ENCODE data around the gene PAK5. TPM values are rescaled to one million over a fixed set of nuclear protein-coding genes. Genes with fewer than 3 reads are reported as not detected.

The PAK5 gene
- total and polyA plus RNA-seq, 9 of the 15 experiments (the other 6 are each of a cell fraction or from before 2014, with no cell fraction given) = not detected

DNA sequence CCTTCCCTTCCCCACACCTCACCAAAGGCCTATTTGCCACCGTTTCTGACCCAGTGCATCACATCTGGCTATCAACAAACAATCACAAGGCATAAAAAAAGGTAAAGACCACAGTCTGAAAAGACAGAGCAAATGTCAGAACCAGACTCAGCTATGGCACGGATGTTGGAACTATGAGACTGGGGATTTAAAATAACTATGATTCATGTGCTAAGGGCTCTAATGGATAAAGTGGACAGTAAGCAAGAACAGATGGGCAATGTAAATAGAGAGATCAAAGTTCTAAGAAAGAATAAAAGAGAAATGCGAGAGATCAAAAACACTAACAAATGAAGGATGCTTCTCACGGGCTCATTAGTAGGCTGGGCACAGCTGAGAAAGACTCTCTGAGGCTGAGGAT lies 225.0 kb downstream of the PAK5 start:
- no peaks in the 10 kb centered on the region for H3K27me3 ChIP-seq (ENCODE audit: control insufficient read depth in 2 of 2, insufficient read depth in 2 of 2, low read length in 2 of 2)
- no peaks in the 10 kb centered on the region for H3K79me2 ChIP-seq (ENCODE audit: control insufficient read depth, insufficient read depth, low read length)
- H3K4me2 ChIP-seq (ENCODE audit: insufficient read depth, low read length) = no peak overlapping the region
- H4K20me1 ChIP-seq (replicated peaks; ENCODE audit: control insufficient read depth, insufficient read depth, low read length) = no peaks in the 10 kb centered on the region
- no peak overlapping the region for H3K4me3 ChIP-seq
- no peaks in the 10 kb centered on the region for H3K9me3 ChIP-seq (replicated peaks; ENCODE audit: control insufficient read depth, insufficient read depth, low read depth, low read length)
- no peak overlapping the region for H3K27ac ChIP-seq (ENCODE audit: extremely low read depth, low read depth, low read length)
- FAIRE-seq (no peak), ATAC-seq (no peak), DNase-seq (ENCODE audit: extremely low read depth in 1 of 4, low spot score in 3 of 4) (no peak)
- ChIA-PET CTCF (ENCODE audit: low intra/inter-chr PET ratio) (no interaction called here), POLR2A (no interaction called here)
- H2AFZ ChIP-seq (ENCODE audit: low read depth, low read length) = no peak overlapping the region
- BruUV-seq (replicated peaks) = no TSS peak
- H3K4me1 ChIP-seq (replicated peaks in 1 of 2; ENCODE audit: control insufficient read depth in 2 of 2, insufficient read depth in 2 of 2, low read length in 2 of 2) = no peaks in the 10 kb centered on the region
- 4% methylated on average over 3 of the region's 4 CpGs for WGBS (ENCODE audit: insufficient coverage, low coverage, missing lambda C conversion rate)
- no peaks in the 10 kb centered on the region for H3K9me1 ChIP-seq (ENCODE audit: control insufficient read depth, insufficient read depth, low read length)
- in situ Hi-C loops (cut with MboI) (no loop called here), intact Hi-C loops (cut with micrococcal nuclease) (loop anchor here (5.0 to 10.0 kb wide), 2 partner anchors 147 to 361 kb away; no protein-coding TSS in a partner anchor)
- no peaks in the 10 kb centered on the region for H3K36me3 ChIP-seq (ENCODE audit: control insufficient read depth, insufficient read depth, low read length)
- TF ChIP-seq RBM15 (IDR thresholded peaks at IDR 0.05; ENCODE audit: insufficient read depth, low read length) = no peak
- TF ChIP-seq ZNF431 (CRISPR knock-in tag; IDR thresholded peaks at IDR 0.05) = no peak
- TF ChIP-seq ELF1 (tag; IDR thresholded peaks at IDR 0.05) = no peak
- TF ChIP-seq MYC (IDR thresholded peaks at IDR 0.05; ENCODE audit: low read depth, low read length) = no peak
- TF ChIP-seq MYC (CRISPR knock-in tag; IDR thresholded peaks at IDR 0.05; ENCODE audit: borderline replicate concordance, low read depth) = no peak
- no peak for TF ChIP-seq GABPB2 (CRISPR knock-in tag; conservative IDR thresholded peaks at IDR 0.05)
- TF ChIP-seq, protein P1, sequence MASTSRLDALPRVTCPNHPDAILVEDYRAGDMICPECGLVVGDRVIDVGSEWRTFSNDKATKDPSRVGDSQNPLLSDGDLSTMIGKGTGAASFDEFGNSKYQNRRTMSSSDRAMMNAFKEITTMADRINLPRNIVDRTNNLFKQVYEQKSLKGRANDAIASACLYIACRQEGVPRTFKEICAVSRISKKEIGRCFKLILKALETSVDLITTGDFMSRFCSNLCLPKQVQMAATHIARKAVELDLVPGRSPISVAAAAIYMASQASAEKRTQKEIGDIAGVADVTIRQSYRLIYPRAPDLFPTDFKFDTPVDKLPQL (IDR thresholded peaks at IDR 0.05; ENCODE audit: extremely low read depth, insufficient read length) = no peak
- TF ChIP-seq ZNF586 (CRISPR knock-in tag; conservative IDR thresholded peaks at IDR 0.05) = no peak
- TF ChIP-seq FIP1L1 (IDR thresholded peaks at IDR 0.05; ENCODE audit: low read depth, low read length, poor library complexity, severe bottlenecking) = no peak
- TF ChIP-seq BRF1 (IDR thresholded peaks at IDR 0.05; ENCODE audit: borderline replicate concordance, extremely low read depth, insufficient read length) = no peak
- TF ChIP-seq DDX20 (tag; IDR thresholded peaks at IDR 0.05; ENCODE audit: low read depth) = no peak
- no peak for TF ChIP-seq ZBED1 (IDR thresholded peaks at IDR 0.05)
- TF ChIP-seq GTF2A2 (tag; IDR thresholded peaks at IDR 0.05) = no peak
- TF ChIP-seq SMARCE1 (IDR thresholded peaks at IDR 0.05) = no peak
- no peak for TF ChIP-seq ZNF561 (CRISPR knock-in tag; conservative IDR thresholded peaks at IDR 0.05)
- TF ChIP-seq ADNP (tag; IDR thresholded peaks at IDR 0.05) = no peak
- TF ChIP-seq MCM5 (IDR thresholded peaks at IDR 0.05; ENCODE audit: low read depth) = no peak
- TF ChIP-seq ZNF766 (CRISPR knock-in tag; conservative IDR thresholded peaks at IDR 0.05) = no peak
- TF ChIP-seq CCNT2 (IDR thresholded peaks at IDR 0.05; ENCODE audit: borderline replicate concordance, extremely low read depth, insufficient read length, low read depth, low read length) = no peak
- no peak for TF ChIP-seq NCOA1 (IDR thresholded peaks at IDR 0.05; ENCODE audit: low read depth)
- H3K9ac ChIP-seq (ENCODE audit: insufficient read depth in 1 of 2, low read depth in 2 of 2, low read length in 2 of 2) = no peak overlapping the region
